ENCODE results near the gene MMD2.
A peak's percentile ranks its signal among the peaks of the same experiment; 100 is the strongest.
"Not testable (repeated sequence)": the region's sequence is repeated elsewhere in the genome, so short reads cannot be mapped to it uniquely, and the experiment has no call there.

MMD2 gene

GRCh38 chr7:4958477-4959301, at the start of gene MMD2:
Gene MMD2, minus strand, starts transcription at chr7:4959187. Its CDS starts 170 bp downstream, at chr7:4959017.
- H3K4me3 Mint-ChIP-seq: no peak within 1 kb of the TSS
- no peak within 1 kb of the TSS for H3K27ac Mint-ChIP-seq
- peaks cover 2% of the 10 kb centered on the region for H3K36me3 Mint-ChIP-seq (ENCODE audit: low read depth)
- H3K9me3 Mint-ChIP-seq: no peaks in the 10 kb centered on the region
- DNase-seq (ENCODE audit: low spot score): no peak
- no peaks in the 10 kb centered on the region for H3K4me1 Mint-ChIP-seq (ENCODE audit: low read depth)
- peaks cover 27% of the 10 kb centered on the region for H3K27me3 Mint-ChIP-seq (ENCODE audit: low read depth)

DNA sequence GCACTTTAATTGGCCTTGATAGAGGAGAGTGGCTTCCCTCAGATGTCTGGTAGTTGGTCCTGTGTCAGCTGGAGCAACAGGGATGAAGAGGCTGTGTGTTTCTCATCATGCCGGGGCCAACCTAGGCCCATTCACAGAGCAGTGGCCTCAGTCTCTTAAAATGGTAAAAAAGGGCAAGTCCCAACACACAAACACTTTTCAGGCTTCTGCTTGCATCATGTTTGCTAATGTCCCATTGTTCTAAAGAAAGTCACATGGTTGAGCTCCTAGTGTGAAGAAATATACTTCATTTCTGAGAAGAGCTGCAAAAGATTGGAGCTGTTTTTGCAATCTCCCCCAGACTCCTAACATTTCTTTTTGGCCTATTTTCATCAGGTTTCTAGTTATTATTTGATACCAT, 46.1 kb upstream of the MMD2 start:
- Mint-ChIP-seq H3K4me3 (no peak overlapping the region), H3K27me3 (ENCODE audit: low read depth) (no peaks in the 10 kb centered on the region), H3K4me1 (ENCODE audit: low read depth) (peaks cover 5% of the 10 kb centered on the region), H3K27ac (no peak overlapping the region), H3K36me3 (ENCODE audit: low read depth) (peaks cover 46% of the 10 kb centered on the region), H3K9me3 (peaks cover 13% of the 10 kb centered on the region)
- no peak for DNase-seq (ENCODE audit: low spot score)

- Mint-ChIP-seq H3K4me1 (ENCODE audit: low read depth) (peaks cover 7% of the 10 kb centered on the region), H3K27ac (no peak overlapping the region), H3K9me3 (no peaks in the 10 kb centered on the region), H3K27me3 (ENCODE audit: low read depth) (no peaks in the 10 kb centered on the region), H3K4me3 (no peak overlapping the region), H3K36me3 (ENCODE audit: low read depth) (peaks cover 30% of the 10 kb centered on the region)
- no peak for DNase-seq (ENCODE audit: low spot score)
Measured at GRCh38 chr7:5001911-5002310, 42.9 kb upstream of the MMD2 start.

DNA sequence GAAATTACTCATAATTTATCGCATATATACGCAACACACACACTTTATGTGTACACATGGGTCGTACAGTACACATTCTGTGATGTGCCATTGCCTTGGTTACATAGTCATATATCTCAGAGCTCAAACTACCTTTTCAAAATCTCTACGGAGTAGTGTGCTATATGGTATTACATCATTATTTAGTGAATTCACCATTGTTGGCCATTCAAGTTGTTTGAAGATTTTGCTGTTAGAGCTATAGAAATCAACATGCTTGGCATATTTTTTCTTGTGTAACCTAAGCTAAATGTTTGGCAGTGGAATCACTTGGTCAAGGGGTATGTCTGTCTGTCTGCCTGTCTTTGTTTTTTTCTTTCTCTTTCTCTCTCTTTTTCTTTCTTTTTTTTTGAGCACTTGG, 42.0 kb upstream of the MMD2 start:
- no peak for DNase-seq (ENCODE audit: low spot score)
- Mint-ChIP-seq H3K36me3 (ENCODE audit: low read depth) (peaks cover 30% of the 10 kb centered on the region), H3K27ac (no peak overlapping the region), H3K27me3 (ENCODE audit: low read depth) (no peaks in the 10 kb centered on the region), H3K4me3 (no peak overlapping the region), H3K9me3 (no peaks in the 10 kb centered on the region), H3K4me1 (ENCODE audit: low read depth) (peaks cover 7% of the 10 kb centered on the region)

- H3K27ac Mint-ChIP-seq: no peak overlapping the region
- no peaks in the 10 kb centered on the region for H3K9me3 Mint-ChIP-seq
- H3K4me1 Mint-ChIP-seq (ENCODE audit: low read depth): peaks cover 3% of the 10 kb centered on the region
- H3K27me3 Mint-ChIP-seq (ENCODE audit: low read depth): no peaks in the 10 kb centered on the region
- no peak for DNase-seq (ENCODE audit: low spot score)
- peaks cover 21% of the 10 kb centered on the region for H3K36me3 Mint-ChIP-seq (ENCODE audit: low read depth)
- H3K4me3 Mint-ChIP-seq: no peak overlapping the region
Measured at GRCh38 chr7:4999369-4999950, 40.5 kb upstream of the MMD2 start.

DNA sequence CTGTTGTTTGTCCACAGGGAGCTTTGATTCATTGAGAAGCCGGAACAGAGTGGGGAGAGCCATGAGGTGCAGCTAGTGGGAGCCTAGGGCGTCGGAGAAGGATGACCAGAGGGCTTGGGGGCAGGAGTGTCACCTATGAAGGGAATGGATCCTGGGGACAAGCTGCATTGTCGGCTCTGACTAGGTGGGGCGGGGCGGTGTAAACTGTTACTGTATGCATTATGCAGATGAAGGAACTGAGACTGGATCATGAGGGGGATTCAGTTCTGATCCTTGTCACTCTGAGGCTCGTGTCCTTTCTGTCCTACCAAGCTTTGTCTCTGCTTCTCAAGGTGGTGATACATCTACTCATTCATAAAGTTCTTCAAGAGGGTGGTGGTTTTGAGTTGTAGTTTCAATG, 39.9 kb upstream of the MMD2 start:
- no peaks in the 10 kb centered on the region for H3K27me3 Mint-ChIP-seq (ENCODE audit: low read depth)
- H3K4me1 Mint-ChIP-seq (ENCODE audit: low read depth): peaks cover 3% of the 10 kb centered on the region
- H3K36me3 Mint-ChIP-seq (ENCODE audit: low read depth): peaks cover 22% of the 10 kb centered on the region
- H3K27ac Mint-ChIP-seq: no peak overlapping the region
- H3K9me3 Mint-ChIP-seq: no peaks in the 10 kb centered on the region
- DNase-seq (ENCODE audit: low spot score): no peak
- H3K4me3 Mint-ChIP-seq: no peak overlapping the region

- no peak overlapping the region for H3K4me3 Mint-ChIP-seq
- H3K27me3 Mint-ChIP-seq (ENCODE audit: low read depth): no peaks in the 10 kb centered on the region
- no peak for DNase-seq (ENCODE audit: low spot score)
- peaks cover 21% of the 10 kb centered on the region for H3K36me3 Mint-ChIP-seq (ENCODE audit: low read depth)
- no peak overlapping the region for H3K27ac Mint-ChIP-seq
- H3K4me1 Mint-ChIP-seq (ENCODE audit: low read depth): peaks cover 3% of the 10 kb centered on the region
- no peaks in the 10 kb centered on the region for H3K9me3 Mint-ChIP-seq
Measured at GRCh38 chr7:4998244-4998643, 39.3 kb upstream of the MMD2 start.

- no peaks in the 10 kb centered on the region for H3K27me3 Mint-ChIP-seq (ENCODE audit: low read depth)
- H3K4me3 Mint-ChIP-seq: no peak overlapping the region
- H3K36me3 Mint-ChIP-seq (ENCODE audit: low read depth): peaks cover 15% of the 10 kb centered on the region
- peaks cover 3% of the 10 kb centered on the region for H3K4me1 Mint-ChIP-seq (ENCODE audit: low read depth)
- no peaks in the 10 kb centered on the region for H3K9me3 Mint-ChIP-seq
- no peak overlapping the region for H3K27ac Mint-ChIP-seq
- DNase-seq (ENCODE audit: low spot score): no peak
Measured at GRCh38 chr7:4996696-4997222, 37.8 kb upstream of the MMD2 start.

DNA sequence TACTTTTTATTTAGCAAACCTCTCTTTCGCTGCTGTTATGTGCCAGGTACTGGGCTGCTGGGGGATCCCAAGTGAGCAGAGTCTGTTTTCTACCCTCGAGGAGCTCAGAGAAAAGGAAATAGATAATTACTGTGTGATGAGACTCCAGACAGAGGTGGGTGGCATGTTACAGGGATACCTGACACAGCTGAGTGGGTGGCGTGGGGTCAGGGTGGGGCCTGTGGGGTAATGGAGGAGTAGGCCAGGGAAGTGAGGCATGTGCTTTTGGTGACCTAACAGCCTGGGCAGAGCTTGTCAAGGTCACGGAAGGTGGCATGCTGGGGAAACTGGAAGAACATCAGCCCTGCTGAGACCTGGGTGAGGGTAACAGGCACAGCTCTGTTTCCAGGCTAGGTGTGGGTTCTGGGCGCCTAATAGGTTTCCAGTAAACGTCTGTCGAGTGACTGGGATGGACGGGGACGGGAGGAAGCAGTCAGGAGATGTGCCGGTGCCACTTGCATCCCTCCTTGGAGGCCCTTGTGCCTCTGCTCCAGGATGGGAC, 36.5 kb upstream of the MMD2 start:
- DNase-seq (ENCODE audit: low spot score): no peak
- Mint-ChIP-seq H3K4me1 (ENCODE audit: low read depth) (peaks cover 3% of the 10 kb centered on the region), H3K27me3 (ENCODE audit: low read depth) (no peaks in the 10 kb centered on the region), H3K27ac (no peak overlapping the region), H3K9me3 (no peaks in the 10 kb centered on the region), H3K36me3 (ENCODE audit: low read depth) (peaks cover 15% of the 10 kb centered on the region), H3K4me3 (no peak overlapping the region)

GRCh38 chr7:4993471-4993870, 34.5 kb upstream of the MMD2 start:
- Mint-ChIP-seq H3K36me3 (ENCODE audit: low read depth) (peaks cover 23% of the 10 kb centered on the region), H3K27me3 (ENCODE audit: low read depth) (no peaks in the 10 kb centered on the region), H3K27ac (no peak overlapping the region), H3K4me3 (no peak overlapping the region), H3K4me1 (ENCODE audit: low read depth) (no peaks in the 10 kb centered on the region), H3K9me3 (no peaks in the 10 kb centered on the region)
- no peak for DNase-seq (ENCODE audit: low spot score)

DNA sequence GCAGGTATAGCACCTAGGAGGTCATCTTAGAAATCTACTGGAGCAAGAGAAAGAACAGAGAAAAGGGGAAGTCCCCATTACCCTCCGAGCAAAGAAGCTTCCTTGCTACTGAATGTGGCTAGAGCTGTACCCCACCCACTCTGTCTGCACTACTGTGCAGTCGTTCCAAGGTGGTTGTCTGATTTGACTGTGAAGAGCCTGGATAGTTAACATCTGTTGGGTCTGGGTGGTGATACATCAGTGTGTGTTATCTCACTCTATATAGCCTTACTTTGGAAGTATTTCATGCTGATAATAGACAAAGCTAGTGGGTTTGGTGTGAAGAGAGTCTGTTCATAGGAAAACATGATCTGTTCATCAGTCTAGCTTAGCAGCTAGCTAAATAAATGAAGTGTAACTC, 23.8 kb upstream of the MMD2 start:
- not testable (repeated sequence) for H3K4me1 Mint-ChIP-seq (ENCODE audit: low read depth); H3K27me3 Mint-ChIP-seq (ENCODE audit: low read depth); H3K4me3 Mint-ChIP-seq; DNase-seq (ENCODE audit: low spot score); H3K9me3 Mint-ChIP-seq
- peak overlapping the region; percentile 19 for H3K27ac Mint-ChIP-seq
- H3K36me3 Mint-ChIP-seq (ENCODE audit: low read depth): peaks cover 61% of the 10 kb centered on the region

DNA sequence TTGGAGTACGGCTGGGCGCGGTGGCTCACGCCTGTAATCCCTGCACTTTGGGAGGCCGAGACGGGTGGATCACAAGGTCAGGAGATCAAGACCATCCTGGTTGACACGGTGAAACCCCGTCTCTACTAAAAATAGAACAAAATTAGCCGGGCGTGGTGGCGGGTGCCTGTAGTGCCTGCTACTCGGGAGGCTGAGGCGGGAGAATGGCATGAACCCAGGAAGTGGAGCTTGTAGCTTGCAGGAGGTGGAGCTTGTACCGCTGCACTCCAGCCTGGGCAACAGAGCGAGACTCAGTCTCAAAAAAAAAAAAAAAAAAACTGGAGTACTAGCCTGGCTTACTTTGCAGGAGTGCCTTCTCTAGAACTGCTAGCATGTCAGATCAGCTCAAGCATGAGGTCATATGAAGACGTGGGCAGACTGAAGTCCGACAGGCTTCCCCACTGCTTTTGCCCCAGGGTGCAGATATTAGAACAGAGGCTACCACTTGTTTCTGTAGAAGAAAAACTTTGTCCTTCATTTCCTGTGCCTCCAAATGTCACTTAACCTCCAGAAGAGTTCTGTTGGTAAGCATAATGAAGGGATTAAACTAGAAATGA, 22.4 kb upstream of the MMD2 start:
- H3K27me3 Mint-ChIP-seq (ENCODE audit: low read depth); H3K4me3 Mint-ChIP-seq; H3K27ac Mint-ChIP-seq; DNase-seq (ENCODE audit: low spot score); H3K9me3 Mint-ChIP-seq: not testable (repeated sequence)
- Mint-ChIP-seq H3K4me1 (ENCODE audit: low read depth) (peaks cover 12% of the 10 kb centered on the region), H3K36me3 (ENCODE audit: low read depth) (peaks cover 64% of the 10 kb centered on the region)

DNA sequence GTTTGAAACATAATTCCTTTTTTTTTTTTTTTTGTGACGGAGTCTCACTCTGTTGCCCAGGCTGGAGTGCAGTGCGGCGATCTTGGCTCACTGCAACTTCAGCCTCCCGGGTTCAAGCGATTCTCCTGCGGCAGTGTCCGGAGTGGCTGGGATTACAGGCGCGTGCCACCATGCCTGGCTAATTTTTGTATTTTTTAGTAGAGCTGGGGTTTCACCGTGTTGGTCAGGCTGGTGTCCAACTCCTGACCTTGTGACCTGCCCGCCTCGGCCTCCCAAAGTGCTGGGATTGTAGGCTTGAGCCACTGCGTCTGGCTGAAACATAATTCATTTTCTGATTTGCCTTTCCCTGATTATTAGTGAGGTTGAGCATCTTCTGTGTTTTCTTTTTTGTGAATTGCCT, 16.6 kb upstream of the MMD2 start:
- Mint-ChIP-seq H3K4me1 (ENCODE audit: low read depth) (peaks cover 13% of the 10 kb centered on the region), H3K4me3 (peak overlapping the region; percentile 62), H3K36me3 (ENCODE audit: low read depth) (peaks cover 41% of the 10 kb centered on the region)
- not testable (repeated sequence) for H3K27ac Mint-ChIP-seq; H3K9me3 Mint-ChIP-seq; H3K27me3 Mint-ChIP-seq (ENCODE audit: low read depth); DNase-seq (ENCODE audit: low spot score)

- Mint-ChIP-seq H3K4me1 (ENCODE audit: low read depth) (peaks cover 13% of the 10 kb centered on the region), H3K27me3 (ENCODE audit: low read depth) (no peaks in the 10 kb centered on the region), H3K36me3 (ENCODE audit: low read depth) (peaks cover 27% of the 10 kb centered on the region), H3K9me3 (no peaks in the 10 kb centered on the region), H3K4me3 (peak overlapping the region; percentile 98), H3K27ac (peak overlapping the region; percentile 97)
- peak; percentile 92 for DNase-seq (ENCODE audit: low spot score)
Measured at GRCh38 chr7:4973728-4974198, 14.8 kb upstream of the MMD2 start.
